Natural killer cell (primary cell): ENCODE data around the gene RNASE11. TPM values are rescaled to one million over a fixed set of nuclear protein-coding genes. Genes with fewer than 3 reads are reported as not detected.
A peak's percentile ranks its signal among the peaks of the same experiment; 100 is the strongest.

ENCODE experiments used
- ATAC-seq, 3 donors: fragments of 150-1000 bp in 2 of 3; fragments of 200-7000 bp in 1 of 3; cut with Tn5 transposase; 1 replicate in 1 of 3; 2 replicates in 2 of 3; pipeline ENCODE4 v1.10.0; 2021; ENCODE audit warnings: mild to moderate bottlenecking in 2 of 3, moderate library complexity in 2 of 3
- DNase-seq, 2 donors: peaks; one replicate each; pipeline versions ENCODE4 v3.0.0 to v3.0.0-alpha.2; 2013 to 2021; ENCODE audit warnings: mixed read lengths in 1 of 2
- H3K27ac ChIP-seq: one replicate; pipeline ENCODE4 v1.5.1; 2013; ENCODE audit warnings: mild to moderate bottlenecking, low read length
- H3K27me3 ChIP-seq: one replicate; pipeline ENCODE4 v1.6.1; 2013; ENCODE audit warnings: low read length; ENCODE audit not compliant: control insufficient read depth, insufficient read depth
- H3K36me3 ChIP-seq: one replicate; pipeline ENCODE4 v1.6.1; 2013; ENCODE audit warnings: low read length; ENCODE audit not compliant: control insufficient read depth, insufficient read depth
- H3K4me1 ChIP-seq: one replicate; pipeline ENCODE4 v1.6.1; 2013; ENCODE audit warnings: low read length; ENCODE audit not compliant: control insufficient read depth, insufficient read depth
- H3K4me3 ChIP-seq: one replicate; pipeline ENCODE4 v1.5.1; 2013; ENCODE audit warnings: low read length
- H3K9me3 ChIP-seq: one replicate; pipeline ENCODE4 v1.6.1; 2013; ENCODE audit warnings: low read length; ENCODE audit not compliant: control insufficient read depth, insufficient read depth
- H3K27ac Mint-ChIP-seq, 2 donors: one replicate each; pipeline ENCODE4 v1.8.0; 2022; ENCODE audit warnings: mild to moderate bottlenecking in 2 of 2, mixed read lengths in 2 of 2, moderate library complexity in 1 of 2
- H3K27me3 Mint-ChIP-seq, 2 donors: one replicate each; pipeline ENCODE4 v1.8.0; 2022; ENCODE audit warnings: low read depth in 2 of 2, mixed read lengths in 2 of 2
- H3K36me3 Mint-ChIP-seq: one replicate; pipeline ENCODE4 v1.8.0; 2022; ENCODE audit warnings: mixed read lengths
- H3K4me1 Mint-ChIP-seq, 2 donors: one replicate each; pipeline ENCODE4 v1.8.0; 2022; ENCODE audit warnings: mixed read lengths in 2 of 2
- H3K4me3 Mint-ChIP-seq: one replicate; pipeline ENCODE4 v1.8.0; 2022; ENCODE audit warnings: mild to moderate bottlenecking, moderate library complexity, mixed read lengths
- H3K9me3 Mint-ChIP-seq, 2 donors: one replicate each; pipeline ENCODE4 v1.8.0; 2022; ENCODE audit warnings: mixed read lengths in 2 of 2
- CTCF ChIP-seq: fragments of 200-600 bp; IDR thresholded peaks from one replicate; pipeline ENCODE4 v1.8.0; 2022; ENCODE audit warnings: antibody characterized with exemption
- WGBS: methylation state at CpG from one replicate; pipeline ENCODE4 v1.1.7; 2013; ENCODE audit warnings: missing lambda C conversion rate; ENCODE audit not compliant: insufficient coverage; 5-methylcytosine and 5-hydroxymethylcytosine counted together
- intact Hi-C: fragments of 100-400 bp; cut with micrococcal nuclease; formaldehyde crosslinking; loops from one replicate; pipeline ENCODE4 v1.14.2; 2022
- total RNA-seq, 4 donors: library from RNA; stranded (reverse); fragments of 120-200 nt in 1 of 4; gene quantifications; one replicate each; pipeline versions ENCODE4 v1.2.3 to v1.2.4, GENCODE V29; 2013 to 2022

RNASE11 gene
- total RNA-seq, 3 donors from 2014 or later (not counting 1 experiment from before 2014, with no cell fraction given), result not detected

- no peaks in the 10 kb centered on the region for H3K36me3 Mint-ChIP-seq
- 3% methylated on average over 16 of the region's 18 CpGs for WGBS
- Histone ChIP-seq H3K27ac (no peak overlapping the region), H3K27me3 (peaks cover 11% of the 10 kb centered on the region), H3K36me3 (no peaks in the 10 kb centered on the region), H3K4me1 (peaks cover 32% of the 10 kb centered on the region), H3K4me3 (peak overlapping the region; percentile 44), H3K9me3 (no peaks in the 10 kb centered on the region)
- peaks cover 41 to 64% of the 10 kb centered on the region in 2 donors for H3K27me3 Mint-ChIP-seq
- ATAC-seq (no peak), DNase-seq (peak in 1 of 2 donors; percentile 41)
- no peaks in the 10 kb centered on the region for H3K9me3 Mint-ChIP-seq
- H3K4me3 Mint-ChIP-seq, result peak overlapping the region; percentile 82
- intact Hi-C loops, result loop anchor here (1.0 to 2.0 kb wide), 2 partner anchors 19 to 49 kb away; no protein-coding TSS in a partner anchor
- no peak for TF ChIP-seq CTCF
- H3K4me1 Mint-ChIP-seq, result peaks cover 42 to 52% of the 10 kb centered on the region in 2 donors
- peak overlapping the region; percentile 84 to 93 for H3K27ac Mint-ChIP-seq
Observed at GRCh38 chr14:20631880-20632389, 44.1 kb upstream of the RNASE11 start.

GRCh38 chr14:20631023-20631879, 43.5 kb upstream of the RNASE11 start:
- H3K4me1 ChIP-seq, result peaks cover 38% of the 10 kb centered on the region
- peaks cover 12% of the 10 kb centered on the region for H3K27me3 ChIP-seq
- intact Hi-C loops, result loop anchor here (2.0 kb wide), 1 partner anchor 18 kb away; no protein-coding TSS in a partner anchor
- H3K36me3 Mint-ChIP-seq, result no peaks in the 10 kb centered on the region
- no peaks in the 10 kb centered on the region for H3K9me3 Mint-ChIP-seq
- no peak for TF ChIP-seq CTCF
- H3K4me1 Mint-ChIP-seq, result peaks cover 45 to 55% of the 10 kb centered on the region in 2 donors
- no peaks in the 10 kb centered on the region for H3K36me3 ChIP-seq
- H3K27me3 Mint-ChIP-seq, result peaks cover 43 to 59% of the 10 kb centered on the region in 2 donors
- ATAC-seq (peak in 1 of 3 donors; percentile 23), DNase-seq (peak in 1 of 2 donors; percentile 77)
- H3K9me3 ChIP-seq, result no peaks in the 10 kb centered on the region
- H3K4me3 ChIP-seq, result peak overlapping the region; percentile 44
- H3K27ac ChIP-seq, result no peak overlapping the region
- peak overlapping the region; percentile 82 for H3K4me3 Mint-ChIP-seq
- WGBS, result 0% methylated on average over 16 of the region's 19 CpGs
- H3K27ac Mint-ChIP-seq, result peak overlapping the region; percentile 87 to 88

GRCh38 chr14:20630340-20631022, 42.7 kb upstream of the RNASE11 start:
- DNase-seq (peak in 1 of 2 donors; percentile 68), ATAC-seq (peak in 2 of 3 donors; percentile 20 to 28)
- Histone ChIP-seq H3K9me3 (no peaks in the 10 kb centered on the region), H3K36me3 (no peaks in the 10 kb centered on the region), H3K27me3 (peaks cover 11% of the 10 kb centered on the region), H3K4me1 (peaks cover 45% of the 10 kb centered on the region), H3K4me3 (peak overlapping the region; percentile 44), H3K27ac (peak overlapping the region; percentile 16)
- H3K27ac Mint-ChIP-seq, result peak overlapping the region; percentile 87 to 88
- H3K4me1 Mint-ChIP-seq, result peaks cover 52 to 60% of the 10 kb centered on the region in 2 donors
- intact Hi-C loops, result loop anchor here (2.0 kb wide), 1 partner anchor 18 kb away; no protein-coding TSS in a partner anchor
- peak overlapping the region; percentile 82 for H3K4me3 Mint-ChIP-seq
- H3K9me3 Mint-ChIP-seq, result no peaks in the 10 kb centered on the region
- TF ChIP-seq CTCF, result no peak
- peaks cover 42 to 55% of the 10 kb centered on the region in 2 donors for H3K27me3 Mint-ChIP-seq
- 6% methylated on average over 23 of the region's 23 CpGs for WGBS
- no peaks in the 10 kb centered on the region for H3K36me3 Mint-ChIP-seq
